Embryonic facial prominence (tissue), 1 donor: ENCODE data around the gene ARRB2.
"Not testable (repeated sequence)": the region's sequence is repeated elsewhere in the genome, so short reads cannot be mapped to it uniquely, and the experiment has no call there.

ENCODE experiments used
- DNase-seq: peaks from one replicate; pipeline ENCODE4 v3.0.0-alpha.2; 2016; ENCODE audit errors: extremely low spot score

The ARRB2 gene

DNA sequence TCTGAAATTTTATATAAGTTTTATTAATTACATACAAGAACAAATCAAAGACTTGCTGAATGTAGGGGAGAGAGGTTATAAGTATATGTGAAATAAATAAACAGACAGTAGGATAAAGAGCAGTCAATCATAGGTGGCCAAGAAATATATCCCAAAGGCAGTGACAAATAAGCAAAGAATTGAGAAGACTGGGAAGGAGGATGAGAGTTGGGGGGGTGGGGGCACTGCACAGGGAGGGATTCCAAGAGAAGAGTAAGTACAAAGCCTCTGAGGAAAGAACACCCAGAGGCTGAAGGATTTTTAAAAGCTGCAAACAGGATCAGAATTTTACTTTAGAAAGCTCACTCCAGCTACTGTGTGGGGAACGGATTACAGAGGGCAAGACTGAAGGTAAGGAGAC is 9.3 kb upstream of the ARRB2 start:
- DNase-seq: no peak

DNA sequence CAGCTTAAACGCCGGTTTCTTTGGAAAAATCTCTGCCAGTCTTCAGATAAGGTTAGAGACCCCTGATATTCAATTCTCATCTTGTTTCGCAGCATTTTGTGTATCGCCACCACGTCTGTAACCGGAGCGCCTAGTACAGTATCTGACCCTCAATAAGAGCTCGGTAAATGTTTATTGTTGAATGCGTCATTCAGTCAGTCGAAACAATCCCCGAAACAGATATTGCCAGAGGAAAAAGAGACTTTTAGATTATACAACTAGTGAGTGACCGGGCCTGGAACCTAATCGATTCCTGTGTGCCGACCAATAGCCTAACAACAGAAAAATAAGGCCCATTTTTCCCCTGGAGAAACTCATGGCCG is 7.1 kb upstream of the ARRB2 start:
- DNase-seq: no peak

DNA sequence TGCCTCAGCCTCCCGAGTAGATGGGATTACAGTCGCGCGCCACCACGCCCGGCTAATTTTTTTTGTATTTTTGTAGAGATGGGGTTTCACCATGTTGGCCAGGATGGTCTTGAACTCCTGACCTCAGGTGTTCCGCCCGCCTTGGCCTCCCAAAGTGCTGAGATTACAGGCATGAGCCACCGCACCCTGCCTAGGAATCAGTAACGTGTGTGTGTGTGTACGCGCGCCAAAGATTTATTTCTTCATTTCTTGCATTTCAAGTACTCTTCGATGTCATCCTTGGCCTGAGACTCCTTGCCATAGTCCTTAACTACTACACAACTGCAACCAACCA is 5.9 kb upstream of the ARRB2 start:
- DNase-seq: not testable (repeated sequence)

DNA sequence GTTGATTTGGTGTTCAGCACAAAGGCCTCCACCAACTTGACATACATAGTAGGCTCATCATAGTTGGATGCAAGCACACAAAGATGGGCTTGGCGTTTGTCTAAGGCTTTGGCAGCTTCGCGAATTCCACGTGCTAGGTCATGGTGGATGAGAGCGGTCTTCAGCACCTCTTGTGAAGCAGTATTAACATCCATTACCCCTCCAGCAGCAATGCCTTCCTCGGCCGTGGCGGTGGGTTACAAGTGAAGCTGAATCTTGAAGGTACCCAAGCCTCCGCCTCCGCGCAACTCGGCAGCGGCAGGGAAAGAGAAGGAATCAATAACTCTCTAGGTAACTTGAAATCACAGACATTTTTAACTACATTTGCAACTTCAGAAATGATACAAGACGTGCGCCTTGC is 5.4 kb upstream of the ARRB2 start:
- no peak for DNase-seq

DNA sequence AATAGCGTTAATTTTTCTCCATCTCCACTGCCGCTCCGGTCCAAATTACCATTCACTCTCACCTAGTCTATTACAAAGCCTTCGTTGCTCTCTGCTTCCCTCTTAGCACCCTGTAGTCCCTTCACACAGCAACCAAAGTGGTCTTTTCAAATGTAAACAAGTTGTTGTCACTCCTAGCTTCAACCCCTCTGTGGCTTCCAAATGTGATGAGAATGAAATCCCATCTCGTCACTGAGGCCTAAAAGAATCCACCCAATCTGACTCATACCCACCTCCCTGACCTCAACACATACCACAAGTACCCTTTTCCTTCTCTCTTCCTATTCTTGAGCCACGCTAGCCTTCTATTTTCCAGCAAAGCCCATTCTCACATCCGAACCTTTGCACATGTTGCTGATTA is 4.3 kb upstream of the ARRB2 start:
- DNase-seq: no peak

DNA sequence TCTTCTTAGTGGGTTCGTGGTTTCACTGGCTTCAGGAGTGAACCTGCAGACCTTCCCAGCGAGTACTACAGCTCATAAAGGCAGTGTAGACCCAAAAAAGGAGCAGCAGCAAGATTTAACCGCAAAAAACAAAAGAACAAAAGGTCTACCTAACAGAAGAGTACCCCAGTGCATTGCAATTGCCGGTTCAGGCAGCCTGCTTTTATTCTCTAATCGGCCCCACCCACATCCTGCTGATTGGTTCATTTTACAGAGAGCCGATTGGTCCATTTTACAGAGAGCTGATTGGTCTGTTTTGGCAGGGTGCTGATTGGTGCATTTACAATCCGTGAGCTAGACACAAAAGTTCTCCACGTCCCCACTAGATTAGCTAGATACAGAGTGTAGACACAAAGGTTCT is 2.0 kb upstream of the ARRB2 start:
- no peak for DNase-seq

DNA sequence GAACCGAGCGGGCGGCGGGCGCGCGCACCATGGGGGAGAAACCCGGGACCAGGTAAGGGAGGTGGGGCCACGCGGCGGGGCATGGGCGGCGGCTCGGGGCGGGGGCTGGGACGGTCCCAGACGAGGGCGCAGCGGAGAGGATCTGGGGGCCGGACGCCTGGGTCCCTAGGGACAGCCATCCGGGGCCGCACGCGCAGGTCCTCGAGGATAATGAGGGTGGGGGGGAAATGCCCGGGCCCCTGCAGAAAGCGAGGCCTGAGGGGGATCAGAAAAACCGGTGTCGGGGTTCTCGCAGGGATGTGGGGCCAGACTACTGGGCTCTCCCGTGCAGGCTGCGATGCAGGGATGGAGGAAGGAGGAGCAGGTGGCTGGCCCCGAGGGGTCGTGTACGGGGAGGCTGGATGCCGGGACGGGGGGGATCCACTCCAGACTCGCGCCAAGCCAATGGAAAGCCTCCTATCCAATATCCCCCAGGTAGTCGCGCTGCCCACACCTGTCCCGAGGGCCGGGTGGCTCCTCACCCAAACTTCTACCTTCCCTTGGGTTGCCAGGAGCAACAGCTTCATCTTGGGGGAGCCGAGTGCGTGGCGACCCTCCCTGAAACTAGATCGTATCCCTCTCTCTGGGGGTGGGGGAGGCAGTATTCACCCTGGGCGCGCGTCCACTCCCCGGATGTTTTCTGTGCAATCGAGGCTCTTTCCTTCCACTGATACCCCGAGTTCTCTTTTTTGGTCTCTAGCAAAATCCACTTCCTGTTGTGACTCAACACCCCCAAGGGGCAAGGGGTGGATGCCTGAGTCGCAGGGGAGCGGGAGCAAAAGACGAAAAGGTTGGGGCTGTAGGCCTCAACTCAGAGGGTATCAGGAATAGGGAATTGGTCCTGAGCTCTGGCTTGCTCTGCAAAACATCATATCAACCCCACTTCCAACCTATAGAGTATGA is 532 bp downstream of the ARRB2 start:
- DNase-seq: no peak

DNA sequence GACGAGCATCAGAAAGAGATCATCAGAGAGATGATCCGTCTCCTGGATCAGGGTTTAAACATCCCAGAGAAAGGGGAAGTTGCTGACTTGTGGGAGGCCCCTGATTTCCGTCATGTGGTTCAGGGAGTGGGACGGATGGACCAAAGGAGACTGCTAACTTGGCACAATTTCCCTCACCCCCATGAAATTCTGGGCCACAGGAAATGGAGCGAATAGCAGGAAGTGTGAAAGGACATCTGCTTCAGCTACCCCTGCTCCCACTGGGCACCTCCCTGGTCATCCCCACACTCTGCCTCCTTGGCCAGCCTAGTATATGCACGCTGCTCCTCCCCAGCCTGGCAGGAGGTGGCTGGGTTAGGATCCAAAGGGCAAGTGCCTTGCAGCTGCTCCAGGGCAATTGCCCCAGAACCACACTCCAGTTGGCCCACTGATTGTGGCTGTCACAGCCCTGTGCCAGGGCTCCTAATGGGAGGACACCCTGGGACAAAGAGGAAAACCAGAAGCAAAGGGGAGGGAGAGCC is 1.3 kb downstream of the ARRB2 start:
- DNase-seq: no peak

DNA sequence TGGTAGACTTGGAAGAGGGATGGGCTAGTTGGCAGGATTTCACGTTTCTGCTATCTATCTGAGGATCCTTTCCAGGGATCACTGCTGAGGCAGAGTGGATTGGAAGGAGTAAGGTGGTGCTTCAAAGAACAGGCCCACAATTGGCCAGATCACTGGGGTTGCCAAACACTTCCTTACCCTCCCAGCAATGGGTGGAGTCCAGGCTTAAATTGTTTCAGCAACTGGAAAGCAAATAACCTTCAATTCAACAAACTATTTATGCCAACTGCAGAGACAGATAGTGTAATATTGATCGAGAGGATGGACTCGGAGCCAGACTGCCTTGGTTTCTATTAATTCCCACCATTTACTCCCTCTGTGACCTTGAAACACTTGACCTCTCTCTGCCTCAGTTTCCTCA is 2.1 kb downstream of the ARRB2 start:
- DNase-seq: no peak

DNA sequence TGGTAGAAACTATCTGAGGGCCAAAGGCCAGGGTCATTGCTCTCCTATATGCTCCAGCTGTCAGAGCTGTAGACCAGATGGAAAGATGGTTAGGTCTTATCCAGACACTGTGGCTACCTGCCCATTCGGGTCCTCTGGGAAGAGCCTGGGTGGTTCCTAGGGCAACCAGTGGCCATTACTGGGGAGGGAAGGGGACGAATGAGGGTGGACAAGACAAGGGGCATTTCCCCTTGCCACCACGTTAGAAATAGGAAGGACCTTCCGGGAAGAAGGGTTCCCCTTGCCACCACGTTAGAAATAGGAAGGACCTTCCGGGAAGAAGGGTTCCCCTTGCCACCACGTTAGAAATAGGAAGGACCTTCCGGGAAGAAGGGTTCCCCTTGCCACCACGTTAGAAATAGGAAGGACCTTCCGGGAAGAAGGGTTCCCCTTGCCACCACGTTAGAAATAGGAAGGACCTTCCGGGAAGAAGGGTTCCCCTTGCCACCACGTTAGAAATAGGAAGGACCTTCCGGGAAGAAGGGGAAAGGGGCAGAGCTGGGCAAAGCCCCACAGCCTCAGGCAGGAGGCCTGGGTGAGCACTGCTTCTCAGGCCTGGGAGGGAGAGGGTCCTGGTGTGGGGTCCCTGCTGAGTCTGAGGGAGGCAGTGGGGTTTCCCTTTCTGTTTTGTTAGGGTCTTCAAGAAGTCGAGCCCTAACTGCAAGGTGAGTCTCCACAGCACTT is 4.1 kb downstream of the ARRB2 start:
- not testable (repeated sequence) for DNase-seq

DNA sequence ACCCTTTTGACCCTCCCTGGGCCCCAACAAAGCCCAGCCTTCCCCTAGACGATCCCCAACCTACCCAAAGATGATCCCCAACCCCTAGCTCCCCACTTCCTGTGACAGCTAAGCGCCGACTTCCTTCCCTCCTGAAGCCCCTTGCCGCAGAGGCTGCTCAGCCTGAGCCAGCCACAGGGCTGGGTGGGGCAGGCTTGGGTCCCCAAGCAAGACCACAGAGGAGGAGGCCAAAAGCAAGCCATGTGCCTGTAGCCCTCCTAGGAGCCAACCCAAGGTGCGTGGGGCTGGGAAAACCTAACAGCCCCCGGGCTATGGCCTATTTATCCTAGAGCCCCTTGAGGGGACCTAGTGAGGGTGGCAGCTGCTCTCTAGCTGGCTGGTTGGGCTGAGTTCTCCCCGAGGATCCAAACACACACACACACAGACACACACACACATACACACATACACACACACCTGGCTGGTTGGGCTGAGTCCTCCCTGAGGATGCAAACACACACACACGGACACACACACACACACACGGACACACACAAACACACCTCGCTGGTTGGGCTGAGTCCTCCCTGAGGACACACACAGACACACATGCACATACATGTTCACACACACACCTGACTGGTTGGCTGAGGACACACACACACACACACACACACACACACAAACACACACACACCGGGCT is 4.8 kb downstream of the ARRB2 start:
- no peak for DNase-seq

DNA sequence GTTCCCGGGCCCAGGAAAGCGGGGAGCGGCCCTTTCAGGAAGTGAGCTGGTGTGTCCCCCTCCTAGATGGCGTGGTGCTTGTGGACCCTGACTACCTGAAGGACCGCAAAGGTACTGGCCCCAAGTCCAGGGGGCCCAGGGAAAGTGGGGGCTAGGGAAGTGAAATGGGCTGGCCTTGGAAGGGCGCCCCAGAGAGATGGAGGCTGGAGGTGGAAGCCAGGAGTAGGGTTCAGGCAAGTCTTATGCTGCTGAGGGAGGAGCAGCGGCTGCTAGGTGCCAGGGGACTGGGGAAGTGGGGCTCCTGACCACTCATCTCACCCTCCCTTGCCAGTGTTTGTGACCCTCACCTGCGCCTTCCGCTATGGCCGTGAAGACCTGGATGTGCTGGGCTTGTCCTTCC is 5.6 kb downstream of the ARRB2 start:
- no peak for DNase-seq

DNA sequence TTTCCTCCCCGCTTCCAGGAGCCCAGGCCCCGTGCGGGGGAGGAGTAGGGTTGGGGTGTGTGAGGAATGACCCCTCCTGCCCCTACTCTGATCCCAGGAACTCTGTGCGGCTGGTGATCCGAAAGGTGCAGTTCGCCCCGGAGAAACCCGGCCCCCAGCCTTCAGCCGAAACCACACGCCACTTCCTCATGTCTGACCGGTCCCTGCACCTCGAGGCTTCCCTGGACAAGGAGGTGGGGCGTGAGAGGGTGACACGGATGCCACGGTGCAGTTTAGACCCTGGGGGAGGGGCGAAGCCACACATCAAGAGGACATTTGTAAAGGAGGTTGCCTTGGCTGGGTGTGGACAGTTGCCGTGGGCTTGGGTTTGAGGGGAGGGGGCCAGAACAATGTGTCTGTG is 7.4 kb downstream of the ARRB2 start:
- DNase-seq: no peak

DNA sequence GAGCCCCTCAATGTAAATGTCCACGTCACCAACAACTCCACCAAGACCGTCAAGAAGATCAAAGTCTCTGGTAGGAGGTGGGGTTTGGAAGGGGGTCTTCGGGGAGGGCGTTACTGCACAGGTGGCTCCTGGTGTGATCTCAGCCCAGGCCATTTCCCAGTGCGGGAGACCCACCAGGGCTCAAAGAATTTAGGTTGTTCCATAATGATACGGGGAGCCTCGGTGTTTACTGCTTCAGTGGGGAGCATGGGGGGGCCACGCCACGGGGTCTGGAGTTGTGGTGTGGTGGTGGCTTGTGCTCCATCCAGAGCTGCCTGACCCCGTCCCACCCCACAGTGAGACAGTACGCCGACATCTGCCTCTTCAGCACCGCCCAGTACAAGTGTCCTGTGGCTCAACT is 7.8 kb downstream of the ARRB2 start:
- no peak for DNase-seq

DNA sequence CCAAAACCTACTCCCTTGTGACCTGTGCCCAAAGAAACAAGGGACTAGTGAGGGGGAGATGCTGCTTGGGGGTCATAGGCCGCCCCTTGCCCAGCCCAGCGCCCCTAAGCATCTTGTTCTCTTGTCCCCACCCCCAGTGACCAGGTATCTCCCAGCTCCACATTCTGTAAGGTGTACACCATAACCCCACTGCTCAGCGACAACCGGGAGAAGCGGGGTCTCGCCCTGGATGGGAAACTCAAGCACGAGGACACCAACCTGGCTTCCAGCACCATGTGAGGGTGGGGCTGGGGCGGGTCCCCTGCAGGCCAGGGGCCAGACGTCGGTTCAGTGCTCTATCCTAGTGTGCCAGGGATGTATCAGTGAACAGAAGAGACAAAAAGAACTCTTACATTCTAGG is 8.7 kb downstream of the ARRB2 start:
- DNase-seq: no peak

DNA sequence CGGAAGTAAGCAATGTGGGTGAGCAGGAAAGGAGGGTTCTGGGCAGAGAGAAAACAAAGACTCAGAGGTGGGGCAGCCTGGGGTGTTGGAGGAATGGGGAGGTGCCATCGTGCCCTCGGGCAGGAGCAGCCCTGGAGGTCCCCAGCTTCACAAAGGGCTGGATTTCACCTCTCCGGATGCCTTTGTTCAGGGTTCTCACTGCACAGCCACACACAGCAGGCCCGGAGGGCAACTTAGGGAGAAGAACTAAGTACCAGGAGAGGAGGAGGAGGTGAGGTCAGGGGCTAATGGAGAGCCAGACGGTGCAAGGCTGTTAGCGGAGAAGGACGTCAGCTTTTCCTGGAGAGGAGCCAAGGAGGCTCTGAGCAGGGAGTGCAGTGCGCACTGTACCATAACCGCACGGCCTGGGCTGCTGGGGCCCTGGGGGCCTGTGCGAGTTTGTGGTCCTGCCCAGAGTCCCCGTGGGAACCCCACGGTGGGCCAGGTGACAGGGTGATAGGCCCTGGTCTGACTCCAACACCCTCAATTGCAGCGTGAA is 9.3 kb downstream of the ARRB2 start:
- DNase-seq: no peak

DNA sequence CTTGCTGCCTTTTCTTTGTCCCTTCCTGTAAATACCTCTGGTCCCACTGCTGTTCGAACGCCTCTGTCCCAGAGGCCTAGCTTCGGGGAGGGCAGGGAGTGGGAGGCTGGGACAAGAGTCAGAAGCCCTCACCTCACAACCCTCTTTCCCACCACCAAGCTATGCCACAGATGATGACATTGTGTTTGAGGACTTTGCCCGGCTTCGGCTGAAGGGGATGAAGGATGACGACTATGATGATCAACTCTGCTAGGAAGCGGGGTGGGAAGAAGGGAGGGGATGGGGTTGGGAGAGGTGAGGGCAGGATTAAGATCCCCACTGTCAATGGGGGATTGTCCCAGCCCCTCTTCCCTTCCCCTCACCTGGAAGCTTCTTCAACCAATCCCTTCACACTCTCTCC is 10.4 kb downstream of the ARRB2 start:
- no peak for DNase-seq

DNA sequence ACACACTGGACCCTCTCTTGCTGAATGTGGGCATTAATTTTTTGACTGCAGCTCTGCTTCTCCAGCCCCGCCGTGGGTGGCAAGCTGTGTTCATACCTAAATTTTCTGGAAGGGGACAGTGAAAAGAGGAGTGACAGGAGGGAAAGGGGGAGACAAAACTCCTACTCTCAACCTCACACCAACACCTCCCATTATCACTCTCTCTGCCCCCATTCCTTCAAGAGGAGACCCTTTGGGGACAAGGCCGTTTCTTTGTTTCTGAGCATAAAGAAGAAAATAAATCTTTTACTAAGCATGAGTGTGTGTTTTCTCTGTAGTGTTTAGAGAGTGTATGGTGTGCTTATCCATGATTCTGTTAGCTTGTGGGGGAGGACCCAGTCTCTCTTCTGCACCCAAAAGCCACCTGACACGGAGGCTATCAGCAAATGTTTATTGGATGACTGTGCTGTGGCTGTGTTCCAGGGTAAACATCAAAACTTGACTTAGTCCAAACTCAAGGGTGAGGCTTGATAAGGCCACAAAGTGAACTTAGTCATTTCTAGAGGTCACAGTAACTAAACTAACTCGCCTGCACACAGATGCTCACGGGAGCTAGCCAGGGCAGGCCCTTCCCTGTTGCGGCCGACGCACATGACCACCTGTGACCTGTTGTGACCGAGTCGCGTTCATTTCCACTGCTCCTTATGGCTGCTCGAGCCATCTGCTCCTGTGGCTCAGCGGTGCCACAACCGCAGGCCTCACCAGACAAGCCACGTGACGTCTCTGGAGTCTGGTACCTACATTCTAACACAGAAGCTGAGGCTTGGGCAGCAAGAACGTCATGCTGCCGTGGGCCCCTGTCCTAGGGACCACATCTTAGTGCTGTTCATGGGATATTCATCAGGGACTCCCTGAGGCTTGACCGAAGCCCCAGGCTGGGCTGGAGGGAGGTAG is 11.0 kb downstream of the ARRB2 start:
- DNase-seq: no peak

DNA sequence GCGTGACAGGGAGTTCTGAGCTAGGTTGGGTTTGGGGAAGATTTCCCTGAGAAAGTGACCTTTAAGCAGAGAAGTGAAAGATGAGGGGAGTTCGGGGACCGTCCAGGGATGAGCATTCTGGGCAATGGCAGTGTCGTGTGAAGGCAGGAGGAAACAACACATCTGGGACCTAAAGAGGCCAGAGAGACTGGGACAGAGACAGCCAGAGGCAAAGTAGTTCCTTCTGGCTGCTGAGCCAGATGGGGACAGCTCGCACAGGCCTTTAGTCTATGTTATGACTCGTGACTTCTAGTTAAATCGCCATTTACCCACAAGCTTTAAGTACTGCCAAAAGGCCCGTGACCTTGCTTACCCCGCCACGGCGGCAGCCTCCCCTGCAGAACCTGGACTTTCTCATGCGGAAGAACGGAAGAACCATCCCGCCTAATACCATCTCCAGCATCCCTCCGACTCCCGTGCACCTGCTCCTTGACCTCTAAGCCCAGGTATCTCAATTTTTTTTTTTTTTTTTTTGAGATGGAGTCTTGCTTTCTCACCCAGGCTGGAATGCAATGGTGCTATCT is 12.3 kb downstream of the ARRB2 start:
- DNase-seq: no peak

DNA sequence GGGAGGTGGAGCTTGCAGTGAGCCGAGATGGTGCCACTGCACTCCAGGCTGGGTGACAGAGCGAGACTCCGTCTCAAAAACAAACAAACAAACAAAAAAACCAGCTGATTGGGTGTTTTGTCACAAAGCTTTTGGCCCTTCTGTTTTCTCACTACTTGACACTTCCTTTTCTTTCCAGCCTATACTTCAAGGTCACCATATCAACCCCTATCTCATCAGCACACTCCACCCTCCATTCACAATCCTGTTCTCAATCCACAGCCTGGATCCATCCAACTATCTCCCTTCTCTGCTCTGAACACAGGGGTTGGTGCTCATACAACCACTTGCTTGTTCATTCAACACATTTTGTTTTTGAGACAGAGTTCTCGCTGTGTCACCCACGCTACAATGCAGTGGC is 14.2 kb downstream of the ARRB2 start:
- DNase-seq: no peak
